HL-60 (cell line): Measurements from ENCODE around the gene MPP3.

ENCODE experiments used
- DNase-seq, 2 experiments: peaks; one replicate each; pipeline ENCODE4 v3.0.0-alpha.2; 2010 to 2020; ENCODE audit warnings: low read depth in 1 of 2, low spot score in 1 of 2
- H3K27ac ChIP-seq: fragments of 250-450 bp; sonication (Bioruptor Pico); replicated peaks from 2 replicates; pipeline ENCODE4 v1.5.1; 2020; ENCODE audit warnings: mild to moderate bottlenecking, moderate library complexity
- H3K27me3 ChIP-seq: fragments of 250-450 bp; sonication (Bioruptor Pico); 2 replicates; pipeline ENCODE4 v1.5.1; 2021; ENCODE audit warnings: mild to moderate bottlenecking, moderate library complexity; ENCODE audit not compliant: insufficient read depth, poor library complexity, severe bottlenecking
- H3K4me3 ChIP-seq: replicated peaks from 2 replicates; pipeline ENCODE4 v1.5.1; 2011; ENCODE audit warnings: mild to moderate bottlenecking, control low read depth, low read length; ENCODE audit not compliant: insufficient read depth
- CTCF ChIP-seq: IDR thresholded peaks from one replicate; pipeline ENCODE4 v1.5.1; 2011; ENCODE audit warnings: low read length, control low read depth, inconsistent platforms; ENCODE audit not compliant: insufficient read depth
- GABPA ChIP-seq: IDR thresholded peaks from 2 replicates; pipeline ENCODE4 v1.6.1; 2012; ENCODE audit warnings: low read depth
- POLR2AphosphoS5 ChIP-seq: IDR thresholded peaks from 2 replicates; pipeline ENCODE4 v1.6.1; 2012; ENCODE audit warnings: low read depth
- REST ChIP-seq: IDR thresholded peaks from 2 replicates; pipeline ENCODE4 v1.6.1; 2012; ENCODE audit warnings: low read depth; ENCODE audit not compliant: insufficient replicate concordance
- SPI1 ChIP-seq: IDR thresholded peaks from 2 replicates; pipeline ENCODE4 v1.6.1; 2012; ENCODE audit warnings: low read depth, mild to moderate bottlenecking, borderline replicate concordance

MPP3 gene

GRCh38 chr17:43755389-43755875, 77.5 kb downstream of the MPP3 start:
- TF ChIP-seq SPI1 (no peak), POLR2AphosphoS5 (no peak), CTCF (no peak), REST (no peak), GABPA (no peak)
- Histone ChIP-seq H3K4me3 (no peak overlapping the region), H3K27me3 (peaks cover 43% of the 10 kb centered on the region), H3K27ac (no peak overlapping the region)
- no peak for DNase-seq

- no peak for DNase-seq
- Histone ChIP-seq H3K27me3 (peaks cover 43% of the 10 kb centered on the region), H3K27ac (no peak overlapping the region), H3K4me3 (no peak overlapping the region)
- TF ChIP-seq POLR2AphosphoS5 (no peak), CTCF (no peak)
Observed at GRCh38 chr17:43754947-43755346, 78.0 kb downstream of the MPP3 start.

- Histone ChIP-seq H3K27ac (no peak overlapping the region), H3K4me3 (no peak overlapping the region), H3K27me3 (peaks cover 43% of the 10 kb centered on the region)
- TF ChIP-seq POLR2AphosphoS5 (no peak), CTCF (no peak), GABPA (no peak), REST (no peak), SPI1 (no peak)
- no peak for DNase-seq
Observed at GRCh38 chr17:43753493-43754129, 79.3 kb downstream of the MPP3 start.
